ENCODE results near the gene SORCS3.

- TF ChIP-seq POLR2AphosphoS5 (IDR thresholded peaks at IDR 0.05; ENCODE audit: low read depth, low read length) (no peak), SRF (IDR thresholded peaks at IDR 0.05; ENCODE audit: low read depth) (no peak), ZBTB33 (IDR thresholded peaks at IDR 0.05; ENCODE audit: extremely low read depth, insufficient replicate concordance, low read length) (no peak), SP1 (IDR thresholded peaks at IDR 0.05; ENCODE audit: low read depth) (no peak), CTCF (IDR thresholded peaks at IDR 0.05 in 2 of 3, conservative IDR thresholded peaks at IDR 0.05 in 1 of 3; ENCODE audit: borderline replicate concordance in 1 of 3, insufficient read depth in 1 of 3, low read depth in 2 of 3, low read length in 2 of 3) (no peak), RAD21 (IDR thresholded peaks at IDR 0.05; ENCODE audit: low read depth) (no peak), MAX (IDR thresholded peaks at IDR 0.05) (no peak), EZH2 (IDR thresholded peaks at IDR 0.05) (no peak)
These were observed 256.6 kb downstream of the SORCS3 start for GRCh38 chr10:104897696-104898095.
